Tongue (tissue), 2 donors: ENCODE measurements around the gene NPAS3. TPM values are rescaled to one million over a fixed set of nuclear protein-coding genes. Genes with fewer than 3 reads are reported as not detected.

Experiments
- DNase-seq: peaks from one replicate; pipeline ENCODE4 v3.0.0-alpha.2; 2015
- total RNA-seq: library from RNA; depleted of rRNA; stranded (reverse); fragments of >200 nt; gene quantifications from one replicate; pipeline ENCODE4 v1.2.3, GENCODE V29; 2014

Gene NPAS3
- total RNA-seq, 1 donor from 2014 or later = 4.4 TPM

- DNase-seq = no peak
These were observed 544.4 kb downstream of the NPAS3 start for GRCh38 chr14:33483110-33483509.

GRCh38 chr14:33483541-33483940, 544.9 kb downstream of the NPAS3 start:
- no peak for DNase-seq

GRCh38 chr14:33484264-33484663, 545.6 kb downstream of the NPAS3 start:
- no peak for DNase-seq

- no peak for DNase-seq
These were observed 547.7 kb downstream of the NPAS3 start for GRCh38 chr14:33486332-33486890.

GRCh38 chr14:33488582-33488981, 549.9 kb downstream of the NPAS3 start:
- DNase-seq = no peak

GRCh38 chr14:33490555-33490954, 551.9 kb downstream of the NPAS3 start:
- no peak for DNase-seq

DNA sequence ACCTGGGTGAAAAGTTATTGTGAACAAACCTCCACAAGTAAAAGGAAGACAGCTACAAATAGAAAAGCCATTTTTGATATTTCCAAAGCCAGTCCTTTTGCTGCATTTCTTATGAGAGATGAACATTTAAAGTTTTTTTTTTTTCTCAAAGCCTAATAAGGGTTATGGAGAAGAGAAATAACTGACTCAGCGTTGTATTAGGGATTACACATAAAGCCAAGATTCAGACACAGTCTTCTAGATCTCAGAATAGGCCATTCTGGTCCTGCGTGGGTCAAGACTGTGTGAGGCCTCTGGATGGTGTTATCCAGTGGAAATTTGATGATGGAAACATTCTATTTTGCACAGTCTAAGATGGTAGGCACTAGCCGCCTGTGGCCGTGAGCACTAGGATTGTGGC, 552.4 kb downstream of the NPAS3 start:
- DNase-seq = no peak

- no peak for DNase-seq
These were observed 553.8 kb downstream of the NPAS3 start for GRCh38 chr14:33492491-33492890.

DNA sequence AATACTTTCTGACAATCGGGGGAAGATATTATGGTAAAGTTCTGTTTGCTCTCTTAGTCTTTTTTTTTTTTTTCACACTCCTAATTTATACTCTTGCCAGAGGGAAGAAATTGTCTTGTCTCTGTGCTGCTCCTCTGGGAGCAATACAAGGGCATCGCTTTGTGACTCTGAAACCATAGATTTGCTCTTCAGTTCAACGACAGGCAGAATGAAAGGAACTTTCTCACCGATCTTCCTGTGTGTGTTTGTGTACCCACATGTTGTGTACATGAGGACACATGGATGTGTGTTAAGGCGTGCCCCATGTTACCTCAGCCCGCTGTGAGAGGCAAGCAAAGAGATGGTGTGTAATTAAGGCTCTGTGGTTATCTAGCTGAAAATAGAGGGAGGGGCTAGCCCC, 554.6 kb downstream of the NPAS3 start:
- DNase-seq = no peak

DNA sequence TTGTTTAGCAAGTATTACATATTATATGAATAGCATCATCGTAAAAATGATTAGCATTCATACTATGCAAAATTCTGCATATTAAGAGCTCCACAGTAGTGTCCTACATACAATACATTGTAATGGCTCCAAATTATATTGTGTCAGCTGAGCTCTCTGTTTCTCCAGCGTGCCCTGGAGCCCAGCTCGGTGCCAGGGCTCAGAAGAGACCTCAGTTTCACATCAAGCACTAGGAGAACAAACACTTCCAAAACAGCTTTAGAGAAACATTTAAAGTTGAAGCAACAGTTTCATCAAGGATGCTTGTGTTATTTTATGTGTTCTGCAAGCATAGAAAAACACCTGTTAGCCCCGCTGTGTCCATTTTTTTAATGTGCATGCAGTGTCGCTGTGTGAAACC, 555.3 kb downstream of the NPAS3 start:
- DNase-seq = no peak

DNA sequence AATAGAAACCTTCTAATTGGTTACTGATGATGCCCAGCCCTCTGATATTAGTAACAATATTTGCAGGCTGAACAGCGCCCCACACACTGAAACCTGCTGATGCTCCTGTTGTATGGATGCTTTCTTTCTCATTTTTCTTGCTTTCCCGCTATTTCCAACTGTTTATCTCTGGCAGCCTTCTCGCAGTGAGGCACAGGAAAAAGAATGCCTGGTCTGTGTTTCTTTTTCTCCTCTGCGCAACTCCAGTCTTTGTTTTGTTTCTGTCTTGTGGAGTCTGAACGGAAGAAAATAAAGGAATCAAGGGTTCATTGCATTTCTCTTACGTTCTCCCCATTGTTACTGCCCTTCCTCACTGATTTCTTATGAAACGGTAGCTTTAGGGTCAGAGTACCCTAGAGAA, 561.0 kb downstream of the NPAS3 start:
- DNase-seq = no peak

- no peak for DNase-seq
These were observed 565.8 kb downstream of the NPAS3 start for GRCh38 chr14:33504246-33505099.

GRCh38 chr14:33505266-33505962, 566.7 kb downstream of the NPAS3 start:
- DNase-seq = no peak

DNA sequence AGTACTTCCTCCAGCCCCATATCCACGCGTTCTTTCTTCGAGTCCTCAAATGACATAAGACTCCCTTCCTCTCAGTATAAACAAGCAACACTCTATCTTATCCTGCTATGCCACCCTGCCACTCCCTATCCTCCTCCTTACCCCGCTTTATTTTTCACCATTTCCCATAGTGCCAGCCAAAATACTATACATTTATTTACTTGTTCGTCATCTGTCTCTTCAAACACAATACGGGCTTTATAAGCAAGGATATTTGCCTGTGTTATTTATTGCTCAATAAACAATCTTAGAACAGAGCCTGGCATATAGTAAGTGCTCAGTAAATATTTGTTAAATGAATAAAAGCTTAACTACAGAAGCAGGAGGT, 567.3 kb downstream of the NPAS3 start:
- no peak for DNase-seq

GRCh38 chr14:33508126-33509062, 569.7 kb downstream of the NPAS3 start:
- DNase-seq = no peak

DNA sequence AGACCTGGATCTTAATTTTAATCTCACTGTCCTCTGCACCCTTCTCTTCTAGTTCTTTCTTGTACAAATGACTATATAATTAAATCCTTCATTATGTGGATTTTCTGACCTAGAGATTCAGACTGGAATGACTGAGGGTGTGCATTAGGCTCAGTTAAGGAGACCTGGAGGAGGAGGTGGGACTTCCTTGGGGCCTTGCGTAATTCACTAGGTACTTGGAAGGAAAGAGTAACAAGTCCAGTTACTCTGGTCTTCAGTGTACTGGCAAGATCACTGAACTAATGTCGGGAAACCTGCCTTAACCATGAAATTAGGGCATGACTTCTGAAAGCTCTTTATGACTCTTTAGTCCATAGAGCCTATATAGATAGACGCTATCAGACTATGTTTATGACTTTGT, 570.8 kb downstream of the NPAS3 start:
- no peak for DNase-seq

DNA sequence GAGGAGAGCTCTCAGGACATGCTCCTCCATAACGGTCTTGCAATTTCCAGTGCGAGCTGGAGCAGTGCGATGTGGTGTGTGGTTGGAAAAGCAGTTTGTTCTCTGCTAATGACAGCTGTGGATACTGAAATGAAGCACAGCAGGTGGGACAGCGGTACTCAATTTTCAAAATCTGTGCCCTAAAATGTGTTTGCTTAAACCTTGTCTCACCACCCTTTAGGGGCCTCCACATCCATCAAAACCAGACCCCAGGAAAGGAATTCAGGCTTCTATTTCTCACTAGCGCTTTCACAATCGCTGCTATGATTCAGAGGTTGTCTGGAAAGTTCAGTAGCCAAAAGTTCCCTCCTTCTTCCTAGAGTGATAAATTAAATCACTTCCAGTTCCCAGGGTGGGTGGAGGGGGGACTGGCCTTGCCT, 571.4 kb downstream of the NPAS3 start:
- peak; percentile 27 for DNase-seq

- no peak for DNase-seq
These were observed 572.3 kb downstream of the NPAS3 start for GRCh38 chr14:33510991-33511390.

DNA sequence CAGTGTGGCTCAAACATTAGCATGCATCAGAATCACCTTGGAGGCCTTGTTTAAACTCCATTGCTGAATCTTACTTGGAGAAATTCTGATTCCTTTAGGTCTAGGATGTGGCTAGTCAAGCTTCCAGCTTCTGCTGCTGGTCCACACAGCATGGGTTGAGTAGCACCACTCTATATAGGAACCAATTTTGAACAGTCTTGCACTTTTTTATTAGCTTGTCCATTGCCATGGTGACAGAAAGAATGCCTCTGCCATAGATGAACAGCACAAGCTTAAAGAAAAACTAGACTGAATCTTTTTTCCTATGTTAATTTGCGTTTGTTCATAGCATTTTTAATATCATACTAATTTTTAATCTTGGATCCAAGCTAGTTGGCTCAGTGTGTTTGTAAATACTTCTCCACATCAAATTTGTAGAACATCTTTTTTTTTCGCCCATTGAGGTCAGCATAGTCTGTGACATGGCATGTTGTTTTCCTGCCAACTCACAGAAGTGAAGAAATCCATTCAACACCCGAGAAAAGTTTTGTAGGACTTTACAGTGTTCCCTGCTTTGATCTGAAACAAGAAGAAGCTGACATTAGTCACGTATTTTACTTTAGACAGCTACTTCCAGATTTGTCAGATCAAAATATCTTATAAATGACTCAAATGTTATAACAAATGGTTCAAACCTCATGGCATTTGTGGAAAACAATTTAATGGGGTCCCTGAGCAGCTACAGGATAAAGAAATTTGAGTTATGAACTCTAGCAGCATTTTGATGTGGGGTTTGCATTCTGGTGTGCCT, 573.4 kb downstream of the NPAS3 start:
- DNase-seq = peak; percentile 54

- no peak for DNase-seq
These were observed 576.8 kb downstream of the NPAS3 start for GRCh38 chr14:33515441-33515840.

DNA sequence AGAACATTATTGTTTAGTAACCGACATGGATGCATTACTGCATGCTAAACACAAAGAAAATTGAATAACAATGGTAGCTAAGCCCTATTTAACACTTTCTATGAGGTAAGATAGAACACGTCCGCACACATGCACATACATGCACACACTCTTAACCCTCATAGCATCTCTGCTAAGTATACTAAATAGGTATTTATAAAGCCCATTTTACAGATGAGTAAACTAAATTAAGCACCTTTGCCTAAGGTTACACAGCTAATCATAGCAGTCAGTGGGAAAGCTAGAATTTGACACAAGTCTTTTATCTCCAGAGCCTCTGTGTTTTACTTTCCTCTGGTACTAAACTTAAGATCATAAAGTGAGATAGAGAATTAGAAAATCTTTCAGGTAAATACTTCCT, 577.2 kb downstream of the NPAS3 start:
- DNase-seq = no peak
